Esophagus squamous epithelium (tissue), 5 donors: ENCODE measurements around the gene RAP2B. TPM values are rescaled to one million over a fixed set of nuclear protein-coding genes. Genes with fewer than 3 reads are reported as not detected.
"Not testable (repeated sequence)": the region's sequence is repeated elsewhere in the genome, so short reads cannot be mapped to it uniquely, and the experiment has no call there.

Source experiments
- DNase-seq: peaks from one replicate; lab custom pipeline; 2025; lab: John Stamatoyannopoulos, UW
- H3K27ac ChIP-seq, 4 donors: fragments of 200-600 bp; sonication (generic); one replicate each; pipeline ENCODE4 v1.5.1; 2016 to 2019; ENCODE audit warnings: mild to moderate bottlenecking in 1 of 4
- H3K27me3 ChIP-seq, 4 donors: fragments of 200-600 bp; sonication (generic); 1 replicate in 3 of 4; 2 replicates in 1 of 4; pipeline versions ENCODE4 v1.5.1 to v1.6.0; 2017 to 2021; ENCODE audit warnings: antibody characterized with exemption in 1 of 4
- H3K36me3 ChIP-seq, 3 donors: fragments of 200-600 bp; sonication (generic); one replicate each; pipeline ENCODE4 v1.5.1; 2016 to 2019
- H3K4me1 ChIP-seq, 3 donors: fragments of 200-600 bp; sonication (generic); one replicate each; pipeline ENCODE4 v1.5.1; 2017 to 2019
- H3K4me3 ChIP-seq, 4 donors: fragments of 200-600 bp; sonication (generic); 1 replicate in 3 of 4; 2 replicates in 1 of 4; pipeline ENCODE4 v1.5.1; 2016 to 2019; ENCODE audit warnings: mild to moderate bottlenecking in 2 of 4, moderate library complexity in 1 of 4
- H3K9me3 ChIP-seq, 3 donors: fragments of 200-600 bp; sonication (generic); one replicate each; pipeline ENCODE4 v1.5.1; 2016 to 2019
- POLR2A ChIP-seq, 4 donors: fragments of 450-650 bp; IDR thresholded peaks; one replicate each; pipeline ENCODE4 v1.6.1; 2017; ENCODE audit warnings: antibody characterized with exemption in 4 of 4, mild to moderate bottlenecking in 4 of 4, moderate library complexity in 3 of 4
- WGBS, 2 donors: methylation state at CpG; one replicate each; pipeline ENCODE4 v1.1.5; 2018; 5-methylcytosine and 5-hydroxymethylcytosine counted together
- intact Hi-C: fragments of 100-400 bp; cut with DNase I; formaldehyde crosslinking; loops from one replicate; pipeline ENCODE4 v1.15.0; 2022
- total RNA-seq, 4 donors: library from RNA; depleted of rRNA; stranded (reverse); fragments of >200 nt; gene quantifications; one replicate each; pipeline ENCODE4 v1.1.0, GENCODE V29; 2016
- TF ChIP-seq, protein P1 (sequence below), 6 experiments: fragments of 450-650 bp in 4 of 6; fragments of 200-600 bp in 2 of 6; sonication (generic) in 2 of 6; IDR thresholded peaks; one replicate each; pipeline ENCODE4 v1.5.1; 2016 to 2019; ENCODE audit warnings: antibody characterized with exemption in 6 of 6, mild to moderate bottlenecking in 4 of 6, moderate library complexity in 4 of 6
- donor health status: DM: yes; HTN: yes; CAD: no.

Gene RAP2B
- total RNA-seq, 4 donors from 2014 or later, result 20.1 to 39.5 (median 29.7) TPM

DNA sequence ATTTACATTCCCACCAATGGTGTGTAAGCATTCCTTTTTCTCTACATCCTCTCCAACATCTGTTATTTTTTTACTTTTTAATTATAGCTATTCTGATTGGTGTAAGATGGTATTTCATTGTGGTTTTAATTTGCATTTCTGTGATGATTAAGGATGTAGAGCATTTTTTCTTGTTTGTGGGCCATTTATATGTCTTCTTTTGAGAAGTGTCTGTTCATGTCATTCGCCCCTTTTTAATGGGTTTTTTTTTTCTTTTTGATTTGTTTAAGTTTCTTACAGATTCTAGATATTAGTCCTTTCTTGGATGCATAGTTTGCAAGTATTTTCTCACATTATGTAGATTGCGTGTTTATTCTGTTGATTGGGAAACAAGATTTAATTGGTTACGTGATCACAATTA is 14.2 kb downstream of the RAP2B start:
- TF ChIP-seq, protein P1, sequence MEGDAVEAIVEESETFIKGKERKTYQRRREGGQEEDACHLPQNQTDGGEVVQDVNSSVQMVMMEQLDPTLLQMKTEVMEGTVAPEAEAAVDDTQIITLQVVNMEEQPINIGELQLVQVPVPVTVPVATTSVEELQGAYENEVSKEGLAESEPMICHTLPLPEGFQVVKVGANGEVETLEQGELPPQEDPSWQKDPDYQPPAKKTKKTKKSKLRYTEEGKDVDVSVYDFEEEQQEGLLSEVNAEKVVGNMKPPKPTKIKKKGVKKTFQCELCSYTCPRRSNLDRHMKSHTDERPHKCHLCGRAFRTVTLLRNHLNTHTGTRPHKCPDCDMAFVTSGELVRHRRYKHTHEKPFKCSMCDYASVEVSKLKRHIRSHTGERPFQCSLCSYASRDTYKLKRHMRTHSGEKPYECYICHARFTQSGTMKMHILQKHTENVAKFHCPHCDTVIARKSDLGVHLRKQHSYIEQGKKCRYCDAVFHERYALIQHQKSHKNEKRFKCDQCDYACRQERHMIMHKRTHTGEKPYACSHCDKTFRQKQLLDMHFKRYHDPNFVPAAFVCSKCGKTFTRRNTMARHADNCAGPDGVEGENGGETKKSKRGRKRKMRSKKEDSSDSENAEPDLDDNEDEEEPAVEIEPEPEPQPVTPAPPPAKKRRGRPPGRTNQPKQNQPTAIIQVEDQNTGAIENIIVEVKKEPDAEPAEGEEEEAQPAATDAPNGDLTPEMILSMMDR (IDR thresholded peaks at IDR 0.05), result no peak
- no peak for TF ChIP-seq POLR2A (IDR thresholded peaks at IDR 0.05)
- H3K4me3 ChIP-seq, result no peak overlapping the region
- WGBS, 2 donors, result 97 to 100% methylated on average over 3 of the region's 3 CpGs
- no peak overlapping the region for H3K27ac ChIP-seq
- no peaks in the 10 kb centered on the region for H3K4me1 ChIP-seq
- H3K9me3 ChIP-seq, result no peaks in the 10 kb centered on the region
- peaks cover 0 to 13% (median 0%) of the 10 kb centered on the region in 3 donors for H3K36me3 ChIP-seq
- intact Hi-C loops, result no loop called here
- no peak for DNase-seq
- H3K27me3 ChIP-seq, result no peaks in the 10 kb centered on the region

DNA sequence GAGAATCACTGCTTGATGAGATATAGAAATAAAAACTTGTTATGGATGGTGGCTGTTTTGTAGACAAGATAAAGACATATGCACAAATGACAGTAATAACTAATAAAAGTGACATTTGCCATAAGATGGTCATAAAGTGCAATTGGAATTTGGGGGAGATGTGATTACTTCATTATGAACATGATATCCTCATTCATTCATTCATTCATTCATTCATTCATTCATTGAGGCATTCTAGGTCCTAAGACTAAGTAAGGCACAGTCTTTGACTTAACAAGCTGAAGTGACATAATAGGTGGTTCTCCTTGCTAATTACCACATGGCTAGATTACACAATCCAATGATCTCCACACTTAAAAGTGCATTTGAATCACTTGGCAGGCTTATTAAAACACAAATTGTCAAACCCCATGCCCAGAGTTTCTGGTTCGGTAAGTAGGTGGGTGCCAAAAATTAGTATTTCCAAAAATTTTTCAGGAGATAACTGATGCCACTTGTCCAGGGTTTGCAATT is 18.9 kb downstream of the RAP2B start:
- TF ChIP-seq, protein P1 (IDR thresholded peaks at IDR 0.05), result no peak
- TF ChIP-seq POLR2A (IDR thresholded peaks at IDR 0.05), result no peak

DNA sequence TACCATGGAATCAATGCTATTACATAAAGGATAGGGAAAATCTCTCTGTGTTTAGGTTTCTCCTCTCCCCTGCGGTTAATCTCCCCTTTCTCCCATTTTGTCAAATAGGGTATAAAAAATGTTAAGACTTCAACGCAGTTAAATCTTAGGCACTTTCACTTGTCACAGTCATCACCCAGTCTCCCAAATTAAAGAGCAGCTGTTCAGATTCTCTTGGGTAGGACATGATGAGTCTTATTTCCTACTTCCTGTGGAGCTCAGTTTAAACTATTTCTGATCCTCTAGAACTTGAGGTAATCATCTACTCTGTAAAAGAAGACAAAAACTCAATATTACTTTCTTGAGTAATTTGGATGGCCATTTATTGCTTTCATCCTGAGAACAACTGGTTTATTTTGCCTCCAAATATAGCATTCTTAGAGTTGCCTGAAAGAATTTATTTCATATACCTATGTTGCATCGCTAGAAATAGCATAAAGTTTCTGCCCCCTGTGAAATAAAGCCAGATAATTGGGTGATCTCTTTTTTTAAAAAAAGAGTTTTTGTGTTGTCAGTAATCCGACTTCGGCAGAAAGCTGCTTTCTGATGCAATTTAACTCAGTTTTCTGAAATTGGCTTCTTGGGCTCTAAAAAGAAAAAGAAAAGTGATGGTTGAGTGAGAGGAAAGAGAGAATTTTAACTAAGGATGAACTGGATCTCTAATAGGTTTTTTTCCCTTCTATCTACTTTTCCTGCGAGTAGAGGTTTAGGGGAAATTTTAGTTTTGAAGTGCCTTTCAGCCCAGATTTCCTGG is 20.7 kb downstream of the RAP2B start:
- TF ChIP-seq POLR2A (IDR thresholded peaks at IDR 0.05), result no peak
- TF ChIP-seq, protein P1 (IDR thresholded peaks at IDR 0.05), result no peak
- H3K4me1 ChIP-seq, result no peaks in the 10 kb centered on the region
- H3K36me3 ChIP-seq, result peaks cover 0 to 7% (median 0%) of the 10 kb centered on the region in 3 donors
- no peaks in the 10 kb centered on the region for H3K9me3 ChIP-seq
- no peaks in the 10 kb centered on the region for H3K27me3 ChIP-seq
- H3K4me3 ChIP-seq, result no peak overlapping the region
- intact Hi-C loops, result no loop called here
- 89 to 91% methylated on average over 6 of the region's 6 CpGs for WGBS, 2 donors
- DNase-seq, result no peak
- no peak overlapping the region for H3K27ac ChIP-seq

More for the DNA sequence above, 18.9 kb downstream of the RAP2B start:
- no peaks in the 10 kb centered on the region for H3K27me3 ChIP-seq
- H3K4me1 ChIP-seq, result no peaks in the 10 kb centered on the region
- H3K27ac ChIP-seq, result no peak overlapping the region
- no peak for DNase-seq
- H3K4me3 ChIP-seq, result no peak overlapping the region
- WGBS, 2 donors, result 65 to 68% methylated on average over 1 of the region's 1 CpG
- peaks cover 0 to 13% (median 0%) of the 10 kb centered on the region in 3 donors for H3K36me3 ChIP-seq
- no peaks in the 10 kb centered on the region for H3K9me3 ChIP-seq
- intact Hi-C loops, result no loop called here

DNA sequence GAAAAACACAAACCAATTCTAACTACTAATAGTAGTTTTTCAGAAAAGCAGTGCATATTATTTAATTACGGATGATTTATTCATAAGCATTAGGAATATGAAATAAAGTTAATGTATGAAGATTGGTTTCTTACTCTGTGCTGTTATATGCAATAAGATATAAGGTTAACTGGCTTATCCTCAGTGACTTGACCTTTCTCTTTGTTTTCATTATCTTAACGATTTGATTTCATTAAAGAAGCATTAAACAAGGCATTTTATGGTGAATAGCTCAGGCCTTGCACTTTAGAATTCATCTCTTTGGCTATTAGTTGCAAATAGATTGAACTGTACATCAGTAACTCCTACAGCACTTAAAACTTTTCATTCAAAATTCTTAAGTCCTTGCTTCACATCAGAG is 28.9 kb downstream of the RAP2B start:
- intact Hi-C loops, result no loop called here
- no peak for DNase-seq
- WGBS, 2 donors, result 70 to 77% methylated on average over 2 of the region's 2 CpGs

DNA sequence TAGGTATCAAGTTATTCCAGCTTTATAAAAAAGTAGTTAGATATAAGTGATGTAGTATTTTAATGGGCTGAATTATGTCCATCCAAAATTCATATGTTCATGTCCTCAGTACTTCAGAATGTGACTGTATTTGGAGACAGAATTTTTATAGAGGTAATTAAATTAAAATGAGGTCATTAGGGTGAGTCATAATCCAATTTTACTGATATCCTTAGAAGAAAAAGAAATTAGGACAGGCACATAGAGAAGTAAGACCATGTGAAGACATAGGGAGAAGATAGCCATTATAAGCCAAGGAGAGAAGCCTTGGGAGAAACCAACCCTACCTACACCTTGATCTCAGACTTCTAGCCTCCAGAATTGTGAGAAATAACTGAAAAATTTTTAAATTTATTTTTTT is 30.3 kb downstream of the RAP2B start:
- no peak overlapping the region for H3K27ac ChIP-seq
- H3K27me3 ChIP-seq, result no peaks in the 10 kb centered on the region
- intact Hi-C loops, result no loop called here
- TF ChIP-seq POLR2A (IDR thresholded peaks at IDR 0.05), result no peak
- TF ChIP-seq, protein P1 (IDR thresholded peaks at IDR 0.05), result no peak
- H3K4me1 ChIP-seq, result no peaks in the 10 kb centered on the region
- H3K4me3 ChIP-seq, result no peak overlapping the region
- H3K36me3 ChIP-seq, result no peaks in the 10 kb centered on the region
- no peak for DNase-seq
- H3K9me3 ChIP-seq, result no peaks in the 10 kb centered on the region

More for the DNA sequence above, 28.9 kb downstream of the RAP2B start:
- no peaks in the 10 kb centered on the region for H3K36me3 ChIP-seq
- no peaks in the 10 kb centered on the region for H3K9me3 ChIP-seq
- H3K4me3 ChIP-seq, result no peak overlapping the region
- no peak overlapping the region for H3K27ac ChIP-seq
- H3K27me3 ChIP-seq, result no peaks in the 10 kb centered on the region
- no peaks in the 10 kb centered on the region for H3K4me1 ChIP-seq
- TF ChIP-seq POLR2A (IDR thresholded peaks at IDR 0.05), result no peak
- TF ChIP-seq, protein P1 (IDR thresholded peaks at IDR 0.05), result no peak

DNA sequence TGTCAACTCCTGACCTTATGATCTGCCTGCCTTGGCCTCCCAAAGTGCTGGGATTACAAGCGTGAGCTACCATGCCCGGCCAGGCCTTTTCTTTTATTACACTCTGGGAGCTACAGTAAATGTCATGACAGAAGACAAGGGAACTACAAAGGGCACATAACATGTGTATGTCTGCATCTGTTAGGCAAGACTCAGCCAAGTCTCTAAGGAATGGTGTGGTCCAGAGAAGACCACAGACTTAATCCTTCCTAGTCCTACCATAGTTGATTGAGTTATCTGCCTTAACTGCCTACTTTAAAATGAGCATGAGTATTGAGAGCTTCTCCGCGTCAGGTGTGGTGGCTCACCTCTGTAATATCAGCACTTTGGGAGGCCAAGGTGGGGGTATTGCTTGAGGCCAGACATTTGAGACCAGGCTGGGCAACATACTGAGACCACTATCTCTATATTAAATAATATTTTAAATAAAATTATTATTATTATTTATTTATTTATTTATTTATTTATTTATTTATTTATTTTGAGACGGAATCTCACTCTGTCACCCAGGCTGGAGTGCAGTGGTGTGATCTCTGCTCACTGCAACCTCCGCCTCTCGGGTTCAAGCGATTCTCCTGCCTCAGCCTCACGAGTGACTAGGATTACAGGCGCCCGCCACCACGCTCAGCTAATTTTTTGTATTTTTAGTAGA is 31.9 kb downstream of the RAP2B start:
- H3K4me3 ChIP-seq, H3K27me3 ChIP-seq, intact Hi-C loops, H3K9me3 ChIP-seq, H3K36me3 ChIP-seq, H3K27ac ChIP-seq, DNase-seq, H3K4me1 ChIP-seq: not testable (repeated sequence)
- 92 to 97% methylated on average over 11 to 12 of the region's 12 CpGs for WGBS, 2 donors
